Neural cell (in vitro differentiated cells): ENCODE results near the gene EPS8L2. TPM values are rescaled to one million over a fixed set of nuclear protein-coding genes. Genes with fewer than 3 reads are reported as not detected.

Source experiments
- H2AFZ ChIP-seq: fragments of 200-600, 300-800 bp; sonication (generic), shearing (Covaris generic); 2 replicates; pipeline ENCODE4 v1.6.0; 2014; ENCODE audit warnings: low read depth, mild to moderate bottlenecking, antibody characterized with exemption, low read length, moderate library complexity
- H3F3A ChIP-seq: fragments of 200-600 bp; shearing (Covaris generic); 2 replicates; pipeline ENCODE4 v1.6.1; 2016; ENCODE audit warnings: mild to moderate bottlenecking, moderate library complexity, mixed read lengths, antibody characterized with exemption, low read length; ENCODE audit not compliant: insufficient read depth, poor library complexity, severe bottlenecking
- H3K27ac ChIP-seq: fragments of 200-600, 300-800 bp; sonication (generic), shearing (Covaris generic); 2 replicates; pipeline ENCODE4 v1.5.1; 2014; ENCODE audit warnings: mild to moderate bottlenecking, low read length, moderate library complexity
- H3K27me3 ChIP-seq: fragments of 300-800, 200-600 bp; sonication (generic), shearing (Covaris generic); 2 replicates; pipeline ENCODE4 v1.6.0; 2014; ENCODE audit warnings: mild to moderate bottlenecking, low read depth, low read length, moderate library complexity; ENCODE audit not compliant: insufficient read depth
- H3K36me3 ChIP-seq: fragments of 300-800, 200-600 bp; sonication (generic), shearing (Covaris generic); 2 replicates; pipeline ENCODE4 v1.5.1; 2014; ENCODE audit warnings: mild to moderate bottlenecking, antibody characterized with exemption, low read length, moderate library complexity; ENCODE audit not compliant: insufficient read depth
- H3K4me2 ChIP-seq: fragments of 300-800, 200-600 bp; sonication (generic), shearing (Covaris generic); 2 replicates; pipeline ENCODE4 v1.6.0; 2014; ENCODE audit warnings: mild to moderate bottlenecking, low read length
- H3K4me3 ChIP-seq: fragments of 300-800, 200-600 bp; sonication (generic), shearing (Covaris generic); 2 replicates; pipeline ENCODE4 v1.5.1; 2014; ENCODE audit warnings: mild to moderate bottlenecking, low read length, moderate library complexity
- H3K79me2 ChIP-seq: fragments of 200-600 bp; shearing (Covaris generic); replicated peaks from 2 replicates; pipeline ENCODE4 v1.6.0; 2014; ENCODE audit warnings: mild to moderate bottlenecking, low read length, moderate library complexity; ENCODE audit not compliant: insufficient read depth
- H3K9ac ChIP-seq: fragments of 300-800, 200-600 bp; sonication (generic), shearing (Covaris generic); 2 replicates; pipeline ENCODE4 v1.6.1; 2016; ENCODE audit warnings: mild to moderate bottlenecking, low read length, mixed read lengths
- H3K9me2 ChIP-seq: fragments of 200-600 bp; shearing (Covaris generic); 2 replicates; pipeline ENCODE4 v1.6.1; 2016; ENCODE audit warnings: mild to moderate bottlenecking, low read length, mixed read lengths; ENCODE audit not compliant: insufficient read depth
- H3K9me3 ChIP-seq: fragments of 200-600, 300-800 bp; sonication (generic), shearing (Covaris generic); 2 replicates; pipeline ENCODE4 v1.6.1; 2016; ENCODE audit warnings: mild to moderate bottlenecking, mixed run types, low read length, moderate library complexity, mixed read lengths
- H4K20me1 ChIP-seq: fragments of 200-600 bp; shearing (Covaris generic); 2 replicates; pipeline ENCODE4 v1.6.1; 2016; ENCODE audit warnings: mild to moderate bottlenecking, mixed run types; ENCODE audit not compliant: insufficient read depth
- EP300 ChIP-seq: fragments of 450-650 bp; conservative IDR thresholded peaks from 2 replicates; pipeline ENCODE4 v1.6.1; 2014; ENCODE audit warnings: antibody characterized with exemption, mild to moderate bottlenecking, moderate library complexity; ENCODE audit not compliant: poor library complexity, severe bottlenecking
- EZH2 ChIP-seq: fragments of 200-600, 300-800 bp; shearing (Covaris generic), sonication (generic); IDR thresholded peaks from 2 replicates; pipeline ENCODE4 v1.6.1; 2014; ENCODE audit warnings: antibody characterized with exemption, low read length, borderline replicate concordance, mild to moderate bottlenecking; ENCODE audit not compliant: insufficient read depth, poor library complexity, severe bottlenecking
- MXI1 ChIP-seq: fragments of 450-650 bp; conservative IDR thresholded peaks from 2 replicates; pipeline ENCODE4 v1.6.1; 2014; ENCODE audit warnings: antibody characterized with exemption, mild to moderate bottlenecking; ENCODE audit not compliant: poor library complexity, severe bottlenecking
- POLR2AphosphoS5 ChIP-seq: IDR thresholded peaks from 2 replicates; pipeline ENCODE4 v1.6.1; 2012
- RAD21 ChIP-seq: fragments of 450-650 bp; conservative IDR thresholded peaks from 2 replicates; pipeline ENCODE4 v1.6.1; 2014; ENCODE audit warnings: antibody characterized with exemption, mild to moderate bottlenecking, moderate library complexity
- REST ChIP-seq: IDR thresholded peaks from 2 replicates; pipeline ENCODE4 v1.6.1; 2012; ENCODE audit warnings: borderline replicate concordance
- SMC3 ChIP-seq: fragments of 450-650 bp; conservative IDR thresholded peaks from 2 replicates; pipeline ENCODE4 v1.6.1; 2014; ENCODE audit warnings: antibody characterized with exemption, mild to moderate bottlenecking, moderate library complexity; ENCODE audit not compliant: poor library complexity
- TAF1 ChIP-seq: IDR thresholded peaks from 2 replicates; pipeline ENCODE4 v1.6.1; 2012; ENCODE audit warnings: low read depth
- polyA plus RNA-seq: library from polyadenylated mRNA; depleted of rRNA; stranded (reverse); fragments of >200 nt; gene quantifications from 2 replicates; pipeline ENCODE4 v1.2.3, GENCODE V29; 2014
- TF ChIP-seq, protein P1 (sequence below): fragments of 450-650 bp; IDR thresholded peaks from 2 replicates; pipeline ENCODE4 v1.5.1; 2014; ENCODE audit warnings: antibody characterized with exemption, mild to moderate bottlenecking, moderate library complexity; ENCODE audit not compliant: poor library complexity, severe bottlenecking

EPS8L2 gene
- polyA plus RNA-seq, 1 donor from 2014 or later: 7.5 TPM

GRCh38 chr11:769887-770641 lies 64.0 kb downstream of the EPS8L2 start:
- no peaks in the 10 kb centered on the region for H3K9me2 ChIP-seq
- no peak overlapping the region for H3K9ac ChIP-seq
- no peak overlapping the region for H3K4me2 ChIP-seq
- no peak for TF ChIP-seq SMC3
- TF ChIP-seq MXI1: no peak
- no peak for TF ChIP-seq TAF1
- no peak for TF ChIP-seq POLR2AphosphoS5
- no peak for TF ChIP-seq EP300
- TF ChIP-seq RAD21: no peak
- TF ChIP-seq, protein P1, sequence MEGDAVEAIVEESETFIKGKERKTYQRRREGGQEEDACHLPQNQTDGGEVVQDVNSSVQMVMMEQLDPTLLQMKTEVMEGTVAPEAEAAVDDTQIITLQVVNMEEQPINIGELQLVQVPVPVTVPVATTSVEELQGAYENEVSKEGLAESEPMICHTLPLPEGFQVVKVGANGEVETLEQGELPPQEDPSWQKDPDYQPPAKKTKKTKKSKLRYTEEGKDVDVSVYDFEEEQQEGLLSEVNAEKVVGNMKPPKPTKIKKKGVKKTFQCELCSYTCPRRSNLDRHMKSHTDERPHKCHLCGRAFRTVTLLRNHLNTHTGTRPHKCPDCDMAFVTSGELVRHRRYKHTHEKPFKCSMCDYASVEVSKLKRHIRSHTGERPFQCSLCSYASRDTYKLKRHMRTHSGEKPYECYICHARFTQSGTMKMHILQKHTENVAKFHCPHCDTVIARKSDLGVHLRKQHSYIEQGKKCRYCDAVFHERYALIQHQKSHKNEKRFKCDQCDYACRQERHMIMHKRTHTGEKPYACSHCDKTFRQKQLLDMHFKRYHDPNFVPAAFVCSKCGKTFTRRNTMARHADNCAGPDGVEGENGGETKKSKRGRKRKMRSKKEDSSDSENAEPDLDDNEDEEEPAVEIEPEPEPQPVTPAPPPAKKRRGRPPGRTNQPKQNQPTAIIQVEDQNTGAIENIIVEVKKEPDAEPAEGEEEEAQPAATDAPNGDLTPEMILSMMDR: no peak
- TF ChIP-seq REST: no peak
- no peak for TF ChIP-seq EZH2
- H3K9me3 ChIP-seq: no peaks in the 10 kb centered on the region
- no peaks in the 10 kb centered on the region for H4K20me1 ChIP-seq
- no peaks in the 10 kb centered on the region for H3K27me3 ChIP-seq
- H3K27ac ChIP-seq: no peak overlapping the region
- peaks cover 7% of the 10 kb centered on the region for H3K79me2 ChIP-seq
- H3K36me3 ChIP-seq: no peaks in the 10 kb centered on the region
- H2AFZ ChIP-seq: no peak overlapping the region
- no peaks in the 10 kb centered on the region for H3F3A ChIP-seq
- H3K4me3 ChIP-seq: no peak overlapping the region

DNA sequence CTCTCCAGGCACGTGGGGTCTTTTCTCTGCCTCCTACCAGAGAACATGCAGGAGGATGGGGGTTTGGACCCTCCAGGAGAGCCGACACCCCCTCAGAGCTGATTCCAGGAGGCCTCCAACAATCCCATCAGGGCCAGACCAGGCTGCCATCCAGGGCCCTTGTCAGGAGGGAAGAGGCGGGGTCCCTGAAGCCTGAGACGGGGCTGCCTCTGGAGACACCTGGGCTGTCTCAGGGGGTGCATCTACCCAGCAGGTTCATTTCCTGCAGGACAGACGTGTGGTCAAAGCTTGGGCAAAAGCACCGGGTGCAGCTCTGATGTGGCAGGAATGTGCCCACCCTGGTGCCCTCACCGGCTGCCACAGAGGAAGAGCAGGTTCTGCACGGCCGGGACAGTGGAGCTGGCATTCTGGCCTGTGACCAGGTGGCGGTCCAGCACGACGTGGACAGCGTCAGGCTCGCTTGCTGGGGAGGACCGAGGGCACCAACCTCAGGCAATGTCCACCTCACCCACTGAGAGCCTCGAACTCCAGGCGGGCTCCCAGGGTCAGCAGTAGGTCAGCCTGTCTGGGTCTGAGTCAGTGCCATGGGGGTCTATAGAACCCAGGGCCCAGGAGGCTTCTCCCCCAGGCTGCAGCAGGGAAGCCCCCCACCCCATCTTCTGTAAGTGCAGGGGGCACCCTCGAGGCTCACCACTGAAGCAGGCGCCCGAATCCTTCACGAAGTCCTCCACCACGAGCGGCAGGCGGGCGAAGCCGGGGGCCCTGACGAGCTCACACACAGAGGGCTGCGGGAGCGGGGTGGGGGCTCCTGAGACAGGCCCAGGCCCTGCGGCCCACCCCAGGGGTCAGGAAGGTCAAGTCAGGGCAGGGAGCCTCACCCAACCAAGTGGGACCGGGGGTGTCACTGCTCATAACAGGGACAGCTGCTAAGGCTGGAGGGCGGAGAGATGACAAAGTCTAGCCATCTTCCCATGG lies 64.9 kb downstream of the EPS8L2 start:
- Histone ChIP-seq H2AFZ (no peak overlapping the region), H3K9me3 (no peaks in the 10 kb centered on the region), H3K9me2 (no peaks in the 10 kb centered on the region), H3K36me3 (no peaks in the 10 kb centered on the region), H3K9ac (no peak overlapping the region), H3K27me3 (no peaks in the 10 kb centered on the region), H3K27ac (no peak overlapping the region), H4K20me1 (peaks cover 3% of the 10 kb centered on the region), H3K79me2 (peaks cover 15% of the 10 kb centered on the region), H3K4me2 (no peak overlapping the region), H3K4me3 (no peak overlapping the region), H3F3A (no peaks in the 10 kb centered on the region)
- TF ChIP-seq RAD21: no peak
- no peak for TF ChIP-seq POLR2AphosphoS5
- no peak for TF ChIP-seq EP300
- no peak for TF ChIP-seq MXI1
- no peak for TF ChIP-seq SMC3
- TF ChIP-seq TAF1: no peak
- no peak for TF ChIP-seq REST
- no peak for TF ChIP-seq EZH2
